GM23338 (cell line): ENCODE data around the gene SESN3. TPM values are rescaled to one million over a fixed set of nuclear protein-coding genes. Genes with fewer than 3 reads are reported as not detected.

Source experiments
- ATAC-seq: fragments of 200-7000 bp; cut with Tn5 transposase; 3 replicates; pipeline ENCODE4 v1.9.1; 2020
- DNase-seq: peaks from one replicate; pipeline ENCODE4 v3.0.0-alpha.2; 2015; ENCODE audit warnings: low spot score
- H2AFZ ChIP-seq: fragments of 200-600 bp; sonication (generic); 2 replicates; pipeline ENCODE4 v1.8.0; 2016; ENCODE audit warnings: antibody characterized with exemption, mild to moderate bottlenecking, moderate library complexity
- H3F3A ChIP-seq: fragments of 200-600 bp; sonication (generic); replicated peaks from 2 replicates; pipeline ENCODE4 v1.8.0; 2017; ENCODE audit warnings: antibody characterized with exemption, mixed run types, low read depth
- H3K27ac ChIP-seq: fragments of 200-600 bp; sonication (generic); 2 replicates; pipeline ENCODE4 v1.6.1; 2016; ENCODE audit warnings: low read depth
- H3K27me3 ChIP-seq: fragments of 200-600 bp; sonication (generic); 2 replicates; pipeline ENCODE4 v1.8.0; 2016; ENCODE audit warnings: mild to moderate bottlenecking, mixed run types, moderate library complexity; ENCODE audit not compliant: insufficient read depth
- H3K36me3 ChIP-seq: fragments of 200-600 bp; sonication (generic); 2 replicates; pipeline ENCODE4 v1.8.0; 2016; ENCODE audit warnings: mild to moderate bottlenecking; ENCODE audit not compliant: insufficient read depth
- H3K4me1 ChIP-seq: fragments of 200-600 bp; sonication (generic); 2 replicates; pipeline ENCODE4 v1.8.0; 2016; ENCODE audit warnings: mild to moderate bottlenecking, moderate library complexity; ENCODE audit not compliant: insufficient read depth
- H3K4me2 ChIP-seq: fragments of 200-600 bp; sonication (generic); 2 replicates; pipeline ENCODE4 v1.7.1; 2017; ENCODE audit warnings: mixed run types
- H3K4me3 ChIP-seq: fragments of 200-600 bp; sonication (generic); 2 replicates; pipeline ENCODE4 v1.6.1; 2016; ENCODE audit warnings: mixed run types
- H3K79me2 ChIP-seq: fragments of 200-600 bp; sonication (generic); replicated peaks from 2 replicates; pipeline ENCODE4 v1.8.0; 2017; ENCODE audit warnings: mild to moderate bottlenecking; ENCODE audit not compliant: insufficient read depth
- H3K9me2 ChIP-seq: fragments of 200-600 bp; sonication (generic); 2 replicates; pipeline ENCODE4 v1.8.0; 2017; ENCODE audit not compliant: insufficient read depth
- H4K20me1 ChIP-seq: fragments of 200-600 bp; sonication (generic); replicated peaks from 2 replicates; pipeline ENCODE4 v1.8.0; 2017; ENCODE audit warnings: mild to moderate bottlenecking; ENCODE audit not compliant: insufficient read depth
- H3K27ac Mint-ChIP-seq: 2 replicates; pipeline ENCODE4 v1.8.0; 2020; ENCODE audit warnings: inconsistent platforms, mild to moderate bottlenecking, moderate library complexity, mixed read lengths
- H3K27me3 Mint-ChIP-seq: 3 replicates; pipeline ENCODE4 v1.8.0; 2022; ENCODE audit warnings: low read depth, mild to moderate bottlenecking, moderate library complexity, mixed read lengths, inconsistent platforms; ENCODE audit not compliant: insufficient read depth, poor library complexity
- H3K36me3 Mint-ChIP-seq: 3 replicates; pipeline ENCODE4 v1.8.0; 2021; ENCODE audit warnings: low read depth, mild to moderate bottlenecking, inconsistent platforms, moderate library complexity, mixed read lengths
- H3K4me1 Mint-ChIP-seq: 3 replicates; pipeline ENCODE4 v1.8.0; 2020; ENCODE audit warnings: mild to moderate bottlenecking, inconsistent platforms, mixed read lengths
- H3K4me3 Mint-ChIP-seq: 3 replicates; pipeline ENCODE4 v1.8.0; 2021; ENCODE audit warnings: moderate library complexity, mild to moderate bottlenecking, inconsistent platforms, mixed read lengths
- H3K9me3 Mint-ChIP-seq: 3 replicates; pipeline ENCODE4 v1.8.0; 2020; ENCODE audit warnings: moderate library complexity, mild to moderate bottlenecking, inconsistent platforms, mixed read lengths
- CREB1 ChIP-seq: fragments of 250-450 bp; sonication (Bioruptor Pico); IDR thresholded peaks from 2 replicates; pipeline ENCODE4 v1.5.0; 2020; ENCODE audit warnings: low read depth, mild to moderate bottlenecking, moderate library complexity
- CTCF ChIP-seq, 2 experiments: fragments of 200-600 bp in 1 of 2; sonication (generic) in 1 of 2; conservative IDR thresholded peaks; 2 replicates each; pipeline versions ENCODE4 v1.5.1 to v1.6.1; 2016 to 2017; ENCODE audit warnings: antibody characterized with exemption in 2 of 2, low read depth in 2 of 2, mild to moderate bottlenecking in 2 of 2, moderate library complexity in 1 of 2
- EZH2 ChIP-seq: fragments of 200-600 bp; sonication (generic); IDR thresholded peaks from one replicate; pipeline ENCODE4 v1.8.0; 2017; ENCODE audit warnings: antibody characterized with exemption, mild to moderate bottlenecking, low read depth; ENCODE audit not compliant: unreplicated experiment
- EZH2phosphoT487 ChIP-seq: fragments of 200-600 bp; sonication (generic); IDR thresholded peaks from one replicate; pipeline ENCODE4 v1.8.1; 2018; ENCODE audit warnings: antibody characterized with exemption; ENCODE audit not compliant: unreplicated experiment
- POLR2AphosphoS5 ChIP-seq: IDR thresholded peaks from 2 replicates; pipeline ENCODE4 v1.6.1; 2016; ENCODE audit warnings: antibody characterized with exemption, low read depth
- REST ChIP-seq: IDR thresholded peaks from one replicate; pipeline ENCODE4 v1.6.1; 2018; ENCODE audit warnings: antibody characterized with exemption; ENCODE audit not compliant: unreplicated experiment
- STAT1 ChIP-seq: IDR thresholded peaks from one replicate; pipeline ENCODE4 v1.6.1; 2016; ENCODE audit warnings: antibody characterized with exemption; ENCODE audit not compliant: unreplicated experiment
- ZNF114 ChIP-seq: fragments of 250-450 bp; sonication (Bioruptor Pico); IDR thresholded peaks from 2 replicates; pipeline ENCODE4 v1.5.0; 2020; ENCODE audit warnings: mild to moderate bottlenecking, moderate library complexity
- ZNF462 ChIP-seq: fragments of 250-450 bp; sonication (Bioruptor Pico); IDR thresholded peaks from 2 replicates; pipeline ENCODE4 v1.5.0; 2020; ENCODE audit warnings: mild to moderate bottlenecking, moderate library complexity
- polyA plus RNA-seq: library from polyadenylated mRNA; unstranded; fragments of >200 nt; fragmentation: Nextera tagmentation; extraction: Ambion mirVana; gene quantifications from 2 replicates; pipeline ENCODE4 v1.2.1, GENCODE V29; 2016
- total RNA-seq: library from RNA; depleted of rRNA; stranded (reverse); fragments of >200 nt; shearing (Covaris generic); gene quantifications from 2 replicates; pipeline ENCODE4 v1.2.3, GENCODE V29; 2014

The SESN3 gene
- total and polyA plus RNA-seq, 2 experiments from 2014 or later, result 5.5 to 30.5 TPM

GRCh38 chr11:95253141-95253540, 22.1 kb upstream of the SESN3 start (continued):
- TF ChIP-seq REST (no peak), CREB1 (CRISPR knock-in tag) (no peak), ZNF114 (CRISPR knock-in tag) (no peak), EZH2phosphoT487 (no peak), POLR2AphosphoS5 (no peak)

- H3K4me2 ChIP-seq, result peak overlapping the region; percentile 62
- no peaks in the 10 kb centered on the region; the same call in 1 of the 2 replicates for H3F3A ChIP-seq
- H3K36me3 ChIP-seq, result no peaks in the 10 kb centered on the region
- no peaks in the 10 kb centered on the region for H3K27me3 ChIP-seq
- no peak overlapping the region for H3K27ac ChIP-seq
- peaks cover 15% of the 10 kb centered on the region for H3K27me3 Mint-ChIP-seq
- H3K9me3 Mint-ChIP-seq, result no peaks in the 10 kb centered on the region
- H3K27ac Mint-ChIP-seq, result peak overlapping the region; percentile 48; the same call in 1 of the 2 replicates
- no peak overlapping the region for H3K4me3 ChIP-seq
- DNase-seq (no peak), ATAC-seq (no peak)
- no peaks in the 10 kb centered on the region for H3K79me2 ChIP-seq
- H3K9me2 ChIP-seq, result no peaks in the 10 kb centered on the region
- peaks cover 69% of the 10 kb centered on the region for H3K4me1 Mint-ChIP-seq
- H2AFZ ChIP-seq, result peak overlapping the region; percentile 7; the same call in 1 of the 2 replicates
- H3K4me3 Mint-ChIP-seq, result no peak overlapping the region; the same call in 2 of the 3 replicates
- H4K20me1 ChIP-seq, result no peaks in the 10 kb centered on the region
- no peaks in the 10 kb centered on the region for H3K36me3 Mint-ChIP-seq
- H3K4me1 ChIP-seq, result peaks cover 61% of the 10 kb centered on the region
- no peak for TF ChIP-seq REST
- TF ChIP-seq EZH2, result no peak
- TF ChIP-seq ZNF114 (CRISPR knock-in tag), result no peak
- TF ChIP-seq STAT1, result no peak
- TF ChIP-seq CTCF (conservative IDR thresholded peaks at IDR 0.05; ENCODE audit: low read depth in 2 of 2), result no peak
- no peak for TF ChIP-seq POLR2AphosphoS5
- no peak for TF ChIP-seq ZNF462 (CRISPR knock-in tag)
- TF ChIP-seq CREB1 (CRISPR knock-in tag), result no peak
Observed at GRCh38 chr11:95252586-95252985, 21.6 kb upstream of the SESN3 start.
